HepG2 (cell line): ENCODE measurements around the gene TRIM49C. TPM values are rescaled to one million over a fixed set of nuclear protein-coding genes. Genes with fewer than 3 reads are reported as not detected.
"Not testable (repeated sequence)": the region's sequence is repeated elsewhere in the genome, so short reads cannot be mapped to it uniquely, and the experiment has no call there.

Experiments
- ATAC-seq: fragments of 200-7000 bp; cut with Tn5 transposase; 3 replicates; pipeline ENCODE4 v1.9.1; 2020; ENCODE audit warnings: mild to moderate bottlenecking, moderate library complexity
- BruUV-seq: library from RNA; stranded (reverse); fragments of 400-500 nt; replicated peaks from 2 replicates; lab custom pipeline; 2021; lab: Mats Ljungman, UMichigan
- CTCF ChIA-PET: fragments of 300-600 bp; formaldehyde crosslinking; extraction: SDS; loops from one replicate; lab custom pipeline; 2021; ENCODE audit warnings: low total read pairs, inconsistent platforms, low intra/inter-chr PET ratio; lab: Yijun Ruan, JAX
- POLR2A ChIA-PET: fragments of 350-600 bp; sonication (Branson Sonifier 250); formaldehyde crosslinking; loops from one replicate; lab custom pipeline; 2020; ENCODE audit warnings: antibody characterized with exemption, inconsistent platforms; lab: Yijun Ruan, JAX
- DNase-seq: peaks from one replicate; pipeline ENCODE4 v3.0.0-alpha.2; 2015; ENCODE audit warnings: low spot score
- FAIRE-seq: peaks from 3 replicates; lab custom pipeline; 2011; peaks lifted over from hg19 to GRCh38; lab: Jason Lieb, UNC
- H2AFZ ChIP-seq: one replicate; pipeline ENCODE4 v1.6.1; 2011; ENCODE audit warnings: low read length, inconsistent platforms
- H3K27ac ChIP-seq: fragments of 300-600 bp; 3 replicates; pipeline ENCODE4 v1.8.0; 2011; ENCODE audit warnings: mixed run types, mild to moderate bottlenecking, mixed read lengths, low read length, inconsistent platforms; ENCODE audit not compliant: insufficient read depth; ENCODE audit errors: extremely low read length
- H3K27me3 ChIP-seq, 2 experiments: fragments of 200-600 bp in 1 of 2; 2 replicates in 1 of 2; 3 replicates in 1 of 2; pipeline versions ENCODE4 v1.6.0 to v1.8.0; 2011; ENCODE audit warnings: low read length in 2 of 2, mild to moderate bottlenecking in 2 of 2, moderate library complexity in 2 of 2, inconsistent platforms in 1 of 2; ENCODE audit not compliant: insufficient read depth in 2 of 2, control insufficient read depth in 1 of 2
- H3K36me3 ChIP-seq, 2 experiments: fragments of 200-600 bp in 1 of 2; replicated peaks in 1 of 2; 2 replicates in 1 of 2; 3 replicates in 1 of 2; pipeline versions ENCODE4 v1.5.1 to v1.8.0; 2011; ENCODE audit warnings: low read length in 2 of 2, inconsistent platforms in 1 of 2; ENCODE audit not compliant: insufficient read depth in 2 of 2, control insufficient read depth in 1 of 2
- H3K4me1 ChIP-seq: 2 replicates; pipeline ENCODE4 v1.5.1; 2012; ENCODE audit warnings: low read length, inconsistent platforms; ENCODE audit not compliant: insufficient read depth
- H3K4me2 ChIP-seq: 2 replicates; pipeline ENCODE4 v1.6.0; 2011; ENCODE audit warnings: low read depth, low read length, inconsistent platforms
- H3K4me3 ChIP-seq, 3 experiments: fragments of 200-600 bp in 1 of 3; sonication (generic), shearing (Covaris generic) in 1 of 3; replicated peaks in 1 of 3; 2 replicates each; pipeline ENCODE4 v1.5.1; 2011 to 2016; ENCODE audit warnings: low read length in 3 of 3, inconsistent platforms in 2 of 3, low read depth in 2 of 3, mild to moderate bottlenecking in 2 of 3, control low read depth in 1 of 3, mixed read lengths in 1 of 3; ENCODE audit not compliant: insufficient read depth in 1 of 3
- H3K79me2 ChIP-seq: one replicate; pipeline ENCODE4 v1.6.1; 2011; ENCODE audit warnings: low read length, inconsistent platforms; ENCODE audit not compliant: insufficient read depth
- H3K9ac ChIP-seq: 2 replicates; pipeline ENCODE4 v1.6.0; 2011; ENCODE audit warnings: mild to moderate bottlenecking, low read depth, low read length, inconsistent platforms; ENCODE audit not compliant: insufficient read depth
- H3K9me3 ChIP-seq: 2 replicates; pipeline ENCODE4 v1.5.1; 2012; ENCODE audit warnings: mild to moderate bottlenecking, low read length
- H4K20me1 ChIP-seq: 2 replicates; pipeline ENCODE4 v1.6.0; 2011; ENCODE audit warnings: inconsistent platforms, mild to moderate bottlenecking, low read length, moderate library complexity; ENCODE audit not compliant: insufficient read depth
- WGBS: methylation state at CpG from one replicate; pipeline ENCODE4 v1.1.6; 2017; ENCODE audit warnings: low lambda C conversion rate; 5-methylcytosine and 5-hydroxymethylcytosine counted together
- in situ Hi-C: cut with HindIII; loops from 2 replicates; pipeline ENCODE4 v1.10.0; 2017; ENCODE audit warnings: low pct_unique_long_range_greater_than_20kb; ENCODE audit not compliant: extremely low pct_ligation_motif_present
- intact Hi-C: fragments of 100-400 bp; cut with micrococcal nuclease; formaldehyde crosslinking; loops from one replicate; pipeline ENCODE4 v1.10.0; 2022; ENCODE audit not compliant: unreplicated experiment
- polyA plus RNA-seq, 8 experiments: library from polyadenylated mRNA; depleted of rRNA in 3 of 8; stranded (reverse) in 7 of 8; unstranded in 1 of 8; fragments of >200 nt; fragmentation: Illumina TruSeq in 4 of 8; extraction: Trizol in 4 of 8; gene quantifications; 2 replicates each; pipeline versions ENCODE4 v1.2.1 to v1.2.3, GENCODE V29; 2011 to 2016; ENCODE audit warnings: low read depth in 4 of 8, missing spikeins in 1 of 8, mixed read lengths in 1 of 8; ENCODE audit not compliant: insufficient read depth in 1 of 8
- total RNA-seq, 5 experiments: library from RNA; depleted of rRNA; stranded (reverse); fragments of >200 nt; fragmentation: Illumina TruSeq; extraction: Trizol; gene quantifications; 2 replicates each; pipeline ENCODE4 v1.2.3, GENCODE V29; 2016; ENCODE audit warnings: low read depth in 1 of 5

Gene TRIM49C
- total and polyA plus RNA-seq, 2 of the 13 experiments (the other 11 are each of a cell fraction or from before 2014, with no cell fraction given) = not detected

DNA sequence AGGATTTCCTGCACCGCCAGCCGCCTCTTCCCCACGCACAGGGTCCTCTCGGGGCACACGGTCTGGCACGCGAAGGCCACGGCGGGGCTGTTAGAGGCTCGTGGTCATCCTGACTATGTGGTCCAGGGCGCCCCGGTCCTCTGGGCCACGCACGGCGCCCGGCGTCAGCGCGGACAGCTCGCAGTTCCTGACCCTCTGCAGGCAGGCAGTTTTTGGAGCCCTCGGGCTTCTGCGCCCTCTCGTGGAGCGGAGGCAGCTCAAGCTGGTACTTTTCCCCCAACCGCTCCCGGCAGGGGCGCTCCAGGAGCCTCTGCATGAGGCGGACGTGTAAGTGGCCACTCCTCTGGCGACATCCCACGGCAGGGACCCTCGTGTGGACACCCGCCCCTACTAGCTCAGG lies 21.4 kb downstream of the TRIM49C start:
- H3K27me3 ChIP-seq, H3K36me3 ChIP-seq, H3K9me3 ChIP-seq, POLR2A ChIA-PET, H3K4me3 ChIP-seq, H3K79me2 ChIP-seq, H4K20me1 ChIP-seq, H2AFZ ChIP-seq, intact Hi-C loops, DNase-seq, CTCF ChIA-PET, H3K9ac ChIP-seq, H3K4me1 ChIP-seq, FAIRE-seq, H3K27ac ChIP-seq, BruUV-seq, H3K4me2 ChIP-seq, in situ Hi-C loops, ATAC-seq: not testable (repeated sequence)
- no CpG with 5 or more reads among the region's 33 CpGs for WGBS

DNA sequence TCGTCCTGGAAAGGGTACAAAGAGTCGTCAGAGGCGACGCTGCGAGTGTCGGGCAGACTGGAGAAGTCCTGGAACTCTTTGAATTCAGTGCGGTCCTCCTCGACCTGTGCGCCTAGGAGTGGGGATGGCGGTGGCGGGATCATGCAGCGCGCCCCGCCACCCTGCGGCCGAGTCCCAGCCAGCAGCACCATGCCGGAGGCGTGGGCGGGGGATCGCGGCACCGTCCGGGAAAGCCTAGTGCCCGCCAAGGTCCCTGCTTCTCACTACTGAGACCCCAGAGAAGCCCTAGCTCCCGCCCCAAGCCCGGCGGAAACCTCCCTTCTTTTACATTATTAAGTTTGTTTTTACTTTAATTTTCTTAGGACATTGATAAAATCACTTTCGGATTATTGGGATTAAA lies 22.6 kb downstream of the TRIM49C start:
- BruUV-seq, intact Hi-C loops, POLR2A ChIA-PET, in situ Hi-C loops, H3K9me3 ChIP-seq, H3K27me3 ChIP-seq, H4K20me1 ChIP-seq, DNase-seq, FAIRE-seq, H3K4me2 ChIP-seq, H3K9ac ChIP-seq, H3K27ac ChIP-seq, CTCF ChIA-PET, H3K36me3 ChIP-seq, H2AFZ ChIP-seq, H3K79me2 ChIP-seq, ATAC-seq, H3K4me3 ChIP-seq, H3K4me1 ChIP-seq: not testable (repeated sequence)
- WGBS = 75% methylated on average over 15 of the region's 28 CpGs

DNA sequence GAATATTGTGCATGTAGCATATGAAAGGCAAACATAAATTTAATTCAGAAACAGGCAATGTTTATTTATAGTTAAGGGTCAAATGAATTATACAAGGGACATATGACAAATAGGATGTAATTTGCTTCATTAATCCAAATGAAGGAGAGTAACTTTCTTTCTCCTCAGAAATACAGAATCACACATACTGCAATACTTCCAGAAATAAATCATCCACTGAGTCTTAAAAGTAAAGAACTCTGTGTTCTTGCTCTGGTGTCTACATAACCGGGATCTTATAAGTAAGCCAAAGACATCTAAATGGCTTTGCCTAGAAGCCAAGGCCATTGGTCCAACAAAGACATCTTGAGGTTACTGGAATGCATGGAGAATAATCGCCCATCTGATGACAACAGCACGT lies 54.7 kb downstream of the TRIM49C start, which contains the start of gene UBTFL1:
Gene UBTFL1, plus strand, starts transcription at position 301 of the 400 bp plus-strand sequence. Its CDS starts 0 bp downstream, at position 301.
- CTCF ChIA-PET, H3K4me1 ChIP-seq, POLR2A ChIA-PET, intact Hi-C loops, ATAC-seq, H3K27me3 ChIP-seq, H4K20me1 ChIP-seq, BruUV-seq, H3K4me2 ChIP-seq, H3K27ac ChIP-seq, H3K9ac ChIP-seq, in situ Hi-C loops, FAIRE-seq, H3K36me3 ChIP-seq, H2AFZ ChIP-seq, DNase-seq, H3K9me3 ChIP-seq, H3K79me2 ChIP-seq, H3K4me3 ChIP-seq: not testable (repeated sequence)
- WGBS = 40% methylated on average over 1 of the region's 3 CpGs

- H2AFZ ChIP-seq, H3K4me3 ChIP-seq, H3K36me3 ChIP-seq, BruUV-seq, H3K27me3 ChIP-seq, ATAC-seq, H3K27ac ChIP-seq, intact Hi-C loops, DNase-seq, H3K9me3 ChIP-seq, H4K20me1 ChIP-seq, H3K9ac ChIP-seq, H3K4me1 ChIP-seq, in situ Hi-C loops, FAIRE-seq, POLR2A ChIA-PET, CTCF ChIA-PET, H3K4me2 ChIP-seq, H3K79me2 ChIP-seq: not testable (repeated sequence)
- WGBS = no CpG with 5 or more reads among the region's 2 CpGs
Observed at GRCh38 chr11:90088731-90089130, 57.8 kb downstream of the TRIM49C start.
